VCaP (cell line): Measurements from ENCODE around the gene WASF2.

Experiments
- H3K27ac ChIP-seq: fragments of 450-650 bp; 2 replicates; pipeline ENCODE4 v1.5.1; 2017
- CTCF ChIP-seq: fragments of 450-650 bp; conservative IDR thresholded peaks from 2 replicates; pipeline ENCODE4 v1.5.1; 2017; ENCODE audit warnings: mild to moderate bottlenecking, moderate library complexity

The WASF2 gene

GRCh38 chr1:27395441-27396195, 94.3 kb downstream of the WASF2 start:
- TF ChIP-seq CTCF = peak; percentile 98

GRCh38 chr1:27394925-27395324, 95.0 kb downstream of the WASF2 start:
- TF ChIP-seq CTCF = no peak
- 0 out of 2 replicates have a peak overlapping the region, but pooled peaks have one; percentile 3 for H3K27ac ChIP-seq

More at GRCh38 chr1:27395441-27396195, 94.3 kb downstream of the WASF2 start:
- 0 out of 2 replicates have a peak overlapping the region, but pooled peaks have one; percentile 3 for H3K27ac ChIP-seq

- no peak for TF ChIP-seq CTCF
- no peak overlapping the region for H3K27ac ChIP-seq
Measured at GRCh38 chr1:27394282-27394658, 95.7 kb downstream of the WASF2 start.

- no peak overlapping the region for H3K27ac ChIP-seq
- TF ChIP-seq CTCF = no peak
Measured at GRCh38 chr1:27393641-27394281, 96.2 kb downstream of the WASF2 start.

- H3K27ac ChIP-seq = no peak overlapping the region
Measured at GRCh38 chr1:27392778-27393635, 97.0 kb downstream of the WASF2 start.

GRCh38 chr1:27392096-27392777, 97.7 kb downstream of the WASF2 start, which contains the start of gene GPR3:
Gene GPR3 (plus strand): TSS chr1:27392622. CDS start chr1:27393799, 1,177 bp downstream.
- H3K27ac ChIP-seq = peak within 1 kb of the TSS; percentile 23; the same call in 1 of the 2 replicates
- TF ChIP-seq CTCF = peak; percentile 78

More at GRCh38 chr1:27392778-27393635, 97.0 kb downstream of the WASF2 start:
- no peak for TF ChIP-seq CTCF
